GM12878 (cell line): ENCODE results near the gene ARHGEF33. TPM values are rescaled to one million over a fixed set of nuclear protein-coding genes. Genes with fewer than 3 reads are reported as not detected.

Source experiments
- ATAC-seq: fragments of 200-7000 bp; cut with Tn5 transposase; 3 replicates; pipeline ENCODE4 v1.9.1; 2020; ENCODE audit warnings: mild to moderate bottlenecking, moderate library complexity
- BruUV-seq: library from RNA; stranded (reverse); fragments of 400-500 nt; replicated peaks from 2 replicates; lab custom pipeline; 2021; lab: Mats Ljungman, UMichigan
- CTCF ChIA-PET: fragments of 300-600 bp; sonication (Branson Sonifier 250); formaldehyde crosslinking; extraction: SDS; loops from one replicate; lab custom pipeline; 2021; ENCODE audit warnings: inconsistent platforms; lab: Yijun Ruan, JAX
- POLR2A ChIA-PET: fragments of 350-600 bp; formaldehyde crosslinking; extraction: SDS; loops from one replicate; lab custom pipeline; 2021; ENCODE audit warnings: inconsistent platforms; lab: Charles Lee
- RAD21 ChIA-PET: fragments of 300-600 bp; sonication (Branson Sonifier 250); formaldehyde crosslinking; loops from one replicate; lab custom pipeline; 2023; ENCODE audit warnings: antibody characterized with exemption; ENCODE audit not compliant: unreplicated experiment; lab: Charles Lee
- SMC1A ChIA-PET: fragments of 300-600 bp; sonication (Branson Sonifier 250); formaldehyde crosslinking; loops from one replicate; lab custom pipeline; 2023; ENCODE audit not compliant: unreplicated experiment, uncharacterized antibody; lab: Charles Lee
- DNase-seq: peaks from one replicate; pipeline ENCODE4 v3.0.0-alpha.2; 2011; ENCODE audit warnings: low read depth, low spot score
- FAIRE-seq: peaks from 3 replicates; lab custom pipeline; 2011; peaks lifted over from hg19 to GRCh38; lab: Jason Lieb, UNC
- H2AFZ ChIP-seq: 2 replicates; pipeline ENCODE4 v1.6.0; 2011; ENCODE audit warnings: low read depth, low read length, control low read depth; ENCODE audit not compliant: control insufficient read depth
- H3K27ac ChIP-seq: 2 replicates; pipeline ENCODE4 v1.5.1; 2011; ENCODE audit warnings: control low read depth; ENCODE audit not compliant: control insufficient read depth, insufficient read depth
- H3K27me3 ChIP-seq, 2 experiments: replicated peaks in 1 of 2; 2 replicates each; pipeline versions ENCODE4 v1.6.0 to v1.6.1; 2011; ENCODE audit warnings: low read length in 1 of 2; ENCODE audit not compliant: control insufficient read depth in 2 of 2, insufficient read depth in 2 of 2
- H3K36me3 ChIP-seq, 2 experiments: 2 replicates each; pipeline ENCODE4 v1.5.1; 2011; ENCODE audit warnings: low read length in 1 of 2; ENCODE audit not compliant: control insufficient read depth in 2 of 2, insufficient read depth in 2 of 2
- H3K4me1 ChIP-seq: 2 replicates; pipeline ENCODE4 v1.6.1; 2011; ENCODE audit warnings: mild to moderate bottlenecking, low read length, moderate library complexity, mixed read lengths; ENCODE audit not compliant: control insufficient read depth, insufficient read depth
- H3K4me2 ChIP-seq: 2 replicates; pipeline ENCODE4 v1.6.0; 2011; ENCODE audit warnings: control low read depth; ENCODE audit not compliant: control insufficient read depth, insufficient read depth
- H3K4me3 ChIP-seq: fragments of 200-600 bp; sonication (generic); 2 replicates; pipeline ENCODE4 v1.5.1; 2016
- H3K79me2 ChIP-seq: 2 replicates; pipeline ENCODE4 v1.6.0; 2011; ENCODE audit warnings: low read length; ENCODE audit not compliant: control insufficient read depth, insufficient read depth
- H3K9ac ChIP-seq: 2 replicates; pipeline ENCODE4 v1.8.0; 2011; ENCODE audit warnings: low read length, control low read depth, mixed read lengths; ENCODE audit not compliant: control insufficient read depth, insufficient read depth
- H3K9me3 ChIP-seq: replicated peaks from 3 replicates; pipeline ENCODE4 v1.5.1; 2011; ENCODE audit warnings: mild to moderate bottlenecking, low read length; ENCODE audit not compliant: control insufficient read depth, insufficient read depth
- H4K20me1 ChIP-seq: 2 replicates; pipeline ENCODE4 v1.6.0; 2011; ENCODE audit not compliant: control insufficient read depth, insufficient read depth
- ATF7 ChIP-seq: fragments of 450-650 bp; IDR thresholded peaks from 2 replicates; pipeline ENCODE4 v1.6.1; 2016; ENCODE audit warnings: low read depth, mild to moderate bottlenecking
- WGBS: methylation state at CpG from one replicate; pipeline ENCODE4 v1.1.6; 2016; ENCODE audit warnings: low lambda C conversion rate; ENCODE audit not compliant: insufficient replicate concordance, insufficient coverage; ENCODE audit errors: missing lambda C conversion rate; 5-methylcytosine and 5-hydroxymethylcytosine counted together
- in situ Hi-C: fragments of 300-500 bp; cut with MboI; formaldehyde crosslinking; loops from 9 replicates; pipeline ENCODE4 v1.14.3; 2018; ENCODE audit warnings: mixed read lengths
- intact Hi-C: fragments of 100-400 bp; cut with micrococcal nuclease; formaldehyde crosslinking; loops from one replicate; pipeline ENCODE4 v1.14.2; 2022; ENCODE audit not compliant: unreplicated experiment
- polyA plus RNA-seq, 11 experiments: library from polyadenylated mRNA; depleted of rRNA in 4 of 11; unstranded in 6 of 11; stranded (reverse) in 5 of 11; fragments of >200 nt; fragmentation: Nextera tagmentation in 4 of 11; fragmentation: Illumina TruSeq in 1 of 11; extraction: Ambion mirVana in 4 of 11; extraction: Trizol in 1 of 11; gene quantifications; 1 replicate in 1 of 11; 2 replicates in 10 of 11; pipeline versions ENCODE4 v1.2.1 to v1.2.3, GENCODE V29; 2011 to 2016; ENCODE audit warnings: inconsistent platforms in 2 of 11, missing spikeins in 2 of 11, low read depth in 1 of 11
- total RNA-seq, 4 experiments: library from RNA; depleted of rRNA in 3 of 4; stranded (reverse); fragments of >200 nt in 3 of 4; fragmentation: Illumina TruSeq in 1 of 4; extraction: Trizol in 1 of 4; gene quantifications; 2 replicates each; pipeline versions ENCODE4 v1.2.1 to v1.2.3, GENCODE V29; 2013 to 2021
- TF ChIP-seq, protein P1 (sequence below): fragments of 150-350 bp; IDR thresholded peaks from 2 replicates; pipeline ENCODE4 v1.6.1; 2016; ENCODE audit warnings: low read depth, low read length

ARHGEF33 gene
- total and polyA plus RNA-seq, 10 of the 15 experiments (the other 5 are each of a cell fraction or from before 2014, with no cell fraction given) = 0.01 to 0.08 (median 0.05) TPM; not detected in 4

DNA sequence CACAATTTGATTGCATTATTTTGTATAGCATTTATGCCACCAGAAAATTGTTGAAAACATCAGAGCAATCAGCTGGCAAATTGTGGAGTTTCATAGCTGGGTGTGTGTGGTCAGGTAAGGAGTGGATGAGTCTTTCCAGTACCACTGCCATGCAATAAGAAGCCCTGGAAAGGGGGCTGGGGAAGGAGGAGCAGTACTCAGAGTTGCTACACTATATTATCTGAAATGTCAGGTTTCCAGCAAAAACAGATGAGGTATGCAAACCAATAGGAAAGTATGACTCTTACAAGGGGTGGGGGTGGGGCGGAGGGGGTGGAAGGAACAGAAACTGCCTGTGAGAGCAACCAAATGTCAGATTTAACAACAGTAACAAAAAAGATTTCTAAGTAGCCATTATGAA lies 119.0 kb downstream of the ARHGEF33 start:
- FAIRE-seq = no peak
- Histone ChIP-seq H3K27me3 (no peaks in the 10 kb centered on the region), H2AFZ (no peak overlapping the region), H3K36me3 (peaks cover 0 to 8% of the 10 kb centered on the region in 2 experiments; a peak in 2 of 4 replicates), H4K20me1 (no peaks in the 10 kb centered on the region), H3K4me1 (no peaks in the 10 kb centered on the region), H3K27ac (no peak overlapping the region), H3K9ac (no peak overlapping the region), H3K79me2 (no peaks in the 10 kb centered on the region), H3K4me2 (no peak overlapping the region), H3K9me3 (no peaks in the 10 kb centered on the region; the same call in 2 of the 3 replicates), H3K4me3 (no peak overlapping the region)
- no TSS peak for BruUV-seq
- in situ Hi-C loops = no loop called here
- ATAC-seq = no peak
- 0% methylated on average over 1 of the region's 1 CpG for WGBS
- ChIA-PET SMC1A (interaction anchor here (0.7 to 2.4 kb wide), 2 partner anchors 50 to 61 kb away, joined by 3 to 8 read pairs; no protein-coding TSS in a partner anchor), POLR2A (interaction anchor here (0.6 kb wide), 1 partner anchor 677 kb away, joined by 3 read pairs; no protein-coding TSS in a partner anchor), CTCF (interaction anchor here (2.3 kb wide), 1 partner anchor 61 kb away, joined by 7 read pairs; no protein-coding TSS in a partner anchor), RAD21 (no interaction called here)
- intact Hi-C loops = no loop called here
- no peak for DNase-seq
- 0 out of 2 replicates have a peak, but pooled peaks have one; percentile 17 for TF ChIP-seq ATF7
- TF ChIP-seq, protein P1, sequence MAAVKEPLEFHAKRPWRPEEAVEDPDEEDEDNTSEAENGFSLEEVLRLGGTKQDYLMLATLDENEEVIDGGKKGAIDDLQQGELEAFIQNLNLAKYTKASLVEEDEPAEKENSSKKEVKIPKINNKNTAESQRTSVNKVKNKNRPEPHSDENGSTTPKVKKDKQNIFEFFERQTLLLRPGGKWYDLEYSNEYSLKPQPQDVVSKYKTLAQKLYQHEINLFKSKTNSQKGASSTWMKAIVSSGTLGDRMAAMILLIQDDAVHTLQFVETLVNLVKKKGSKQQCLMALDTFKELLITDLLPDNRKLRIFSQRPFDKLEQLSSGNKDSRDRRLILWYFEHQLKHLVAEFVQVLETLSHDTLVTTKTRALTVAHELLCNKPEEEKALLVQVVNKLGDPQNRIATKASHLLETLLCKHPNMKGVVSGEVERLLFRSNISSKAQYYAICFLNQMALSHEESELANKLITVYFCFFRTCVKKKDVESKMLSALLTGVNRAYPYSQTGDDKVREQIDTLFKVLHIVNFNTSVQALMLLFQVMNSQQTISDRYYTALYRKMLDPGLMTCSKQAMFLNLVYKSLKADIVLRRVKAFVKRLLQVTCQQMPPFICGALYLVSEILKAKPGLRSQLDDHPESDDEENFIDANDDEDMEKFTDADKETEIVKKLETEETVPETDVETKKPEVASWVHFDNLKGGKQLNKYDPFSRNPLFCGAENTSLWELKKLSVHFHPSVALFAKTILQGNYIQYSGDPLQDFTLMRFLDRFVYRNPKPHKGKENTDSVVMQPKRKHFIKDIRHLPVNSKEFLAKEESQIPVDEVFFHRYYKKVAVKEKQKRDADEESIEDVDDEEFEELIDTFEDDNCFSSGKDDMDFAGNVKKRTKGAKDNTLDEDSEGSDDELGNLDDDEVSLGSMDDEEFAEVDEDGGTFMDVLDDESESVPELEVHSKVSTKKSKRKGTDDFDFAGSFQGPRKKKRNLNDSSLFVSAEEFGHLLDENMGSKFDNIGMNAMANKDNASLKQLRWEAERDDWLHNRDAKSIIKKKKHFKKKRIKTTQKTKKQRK = no peak
